AG08395 (cell line): Measurements from ENCODE around the gene UQCC2.

Experiments used
- DNase-seq: peaks from one replicate; pipeline ENCODE4 v3.0.0; 2012; ENCODE audit warnings: mixed read lengths, low spot score

UQCC2 gene

GRCh38 chr6:33675968-33676367 lies 35.5 kb downstream of the UQCC2 start:
- DNase-seq = no peak

- no peak for DNase-seq
Measured at GRCh38 chr6:33673851-33674250, 37.6 kb downstream of the UQCC2 start.

- DNase-seq = peak; percentile 97
Measured at GRCh38 chr6:33672808-33673207, 38.7 kb downstream of the UQCC2 start.

DNA sequence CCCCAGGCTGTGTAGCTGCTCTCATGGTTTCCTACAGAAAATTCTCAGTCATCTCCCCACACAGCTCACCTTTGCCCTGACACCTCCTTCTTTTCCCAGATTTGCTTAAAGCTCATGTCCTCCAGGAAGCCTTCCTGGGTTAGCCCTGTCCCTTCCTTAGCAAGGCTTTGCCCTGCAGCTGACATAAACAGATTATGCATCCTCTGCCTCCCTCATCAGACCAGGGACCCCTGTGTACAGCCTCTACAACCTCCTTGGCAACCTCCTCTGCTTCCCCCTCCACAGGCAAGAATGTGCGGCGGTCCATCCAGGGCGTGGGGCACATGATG lies 39.8 kb downstream of the UQCC2 start:
- DNase-seq = no peak

GRCh38 chr6:33670971-33671743 lies 40.3 kb downstream of the UQCC2 start:
- no peak for DNase-seq

- no peak for DNase-seq
Measured at GRCh38 chr6:33670086-33670660, 41.3 kb downstream of the UQCC2 start.

DNA sequence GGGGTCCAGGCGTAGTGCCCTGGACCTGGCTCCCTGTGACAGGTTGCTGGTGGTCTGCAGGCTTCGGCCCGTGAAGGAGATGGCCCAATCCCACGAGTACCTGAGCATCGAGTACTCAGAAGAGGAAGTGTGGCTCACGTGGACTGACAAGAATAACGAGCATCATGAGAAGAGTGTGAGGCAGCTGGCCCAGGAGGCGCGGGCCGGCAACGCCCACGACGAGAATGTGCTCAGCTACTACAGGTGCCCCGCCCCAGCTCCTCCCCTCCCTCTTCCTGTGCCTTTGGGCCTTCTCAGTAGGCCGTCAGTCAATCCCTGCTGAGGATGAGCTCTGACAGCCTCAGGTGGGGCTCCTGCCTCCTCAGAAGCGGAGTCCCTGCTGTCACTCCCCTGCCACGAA lies 42.6 kb downstream of the UQCC2 start:
- DNase-seq = no peak

GRCh38 chr6:33668328-33668727 lies 43.2 kb downstream of the UQCC2 start:
- no peak for DNase-seq

DNA sequence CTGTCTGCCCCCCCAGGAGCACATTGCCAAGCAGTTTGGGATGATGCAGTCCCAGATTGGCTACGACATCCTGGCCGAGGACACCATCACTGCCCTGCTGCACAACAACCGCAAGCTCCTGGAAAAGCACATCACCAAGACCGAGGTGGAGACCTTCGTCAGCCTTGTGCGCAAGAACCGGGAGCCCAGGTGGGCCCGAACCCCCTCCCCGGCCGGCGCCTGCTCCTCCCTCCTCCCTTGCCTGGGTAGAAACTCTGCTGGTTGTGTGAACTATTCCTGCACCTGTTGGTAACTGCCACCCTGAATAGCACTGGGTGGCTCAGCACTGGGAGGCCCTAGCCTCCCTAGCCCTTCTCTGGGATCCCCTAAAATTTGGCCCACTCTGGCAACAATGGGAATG lies 43.7 kb downstream of the UQCC2 start:
- no peak for DNase-seq

- no peak for DNase-seq
Measured at GRCh38 chr6:33667072-33667471, 44.4 kb downstream of the UQCC2 start.

DNA sequence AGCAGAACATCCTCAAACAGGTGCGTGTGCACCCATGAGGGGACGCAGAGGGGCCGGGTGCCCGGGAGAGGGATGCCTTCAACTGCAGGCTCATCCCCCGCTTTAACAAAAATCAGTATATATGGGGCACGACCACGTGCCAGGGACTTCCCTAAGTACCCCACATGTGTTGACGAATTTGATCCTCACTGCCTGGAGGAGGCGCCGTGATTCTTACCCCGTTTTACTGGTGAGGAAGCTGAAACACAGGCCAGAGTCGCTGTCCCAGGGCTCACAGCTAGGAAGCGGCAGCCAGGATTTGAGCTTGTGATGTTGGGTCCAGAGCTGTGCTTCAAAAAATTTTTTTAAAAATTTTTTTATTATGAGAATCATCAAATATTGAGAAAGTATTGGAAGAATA lies 45.5 kb downstream of the UQCC2 start:
- DNase-seq = no peak

DNA sequence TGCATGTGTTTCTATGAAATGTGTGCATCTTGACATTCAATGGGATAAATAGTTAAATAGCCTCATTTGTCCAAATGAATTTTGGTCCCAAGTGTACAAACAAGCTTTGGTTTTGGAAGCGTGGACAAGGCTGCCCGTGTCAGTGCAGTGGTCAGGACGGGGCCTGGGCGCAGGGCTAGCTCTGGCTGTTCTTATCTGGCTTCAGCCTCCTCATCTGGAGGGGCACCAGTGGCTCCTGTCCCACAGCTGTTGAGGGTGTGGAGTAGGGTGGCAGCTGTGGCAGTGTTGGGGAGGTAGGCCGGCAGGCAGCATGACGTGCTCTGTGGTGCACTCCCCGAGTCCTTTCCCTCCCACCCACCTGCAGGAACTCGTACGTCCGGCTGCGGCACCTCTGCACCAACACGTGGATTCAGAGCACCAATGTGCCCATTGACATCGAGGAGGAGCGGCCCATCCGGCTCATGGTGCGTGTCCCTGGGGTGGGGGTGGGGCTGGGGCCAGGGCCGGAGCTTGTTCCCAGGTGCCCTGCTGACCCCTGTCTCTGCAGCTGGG lies 46.9 kb downstream of the UQCC2 start:
- DNase-seq = no peak

- DNase-seq = no peak
Measured at GRCh38 chr6:33663727-33664449, 47.6 kb downstream of the UQCC2 start.

- no peak for DNase-seq
Measured at GRCh38 chr6:33663028-33663427, 48.5 kb downstream of the UQCC2 start.

DNA sequence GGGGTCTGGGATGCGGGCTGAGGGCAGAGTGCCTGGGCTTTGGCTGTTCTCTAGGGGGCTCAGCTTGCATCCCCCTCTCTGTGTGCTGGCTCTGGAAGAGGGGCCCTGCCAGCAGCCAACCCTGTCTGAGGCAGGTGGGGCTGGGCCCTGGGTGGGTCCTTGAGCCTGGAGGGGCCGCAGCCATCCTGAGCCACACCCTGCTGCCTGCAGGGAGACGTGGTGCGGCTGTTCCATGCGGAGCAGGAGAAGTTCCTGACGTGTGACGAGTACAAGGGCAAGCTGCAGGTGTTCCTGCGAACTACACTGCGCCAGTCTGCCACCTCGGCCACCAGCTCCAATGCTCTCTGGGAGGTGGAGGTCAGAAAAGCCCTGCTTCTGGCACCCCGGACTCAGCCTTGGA lies 49.2 kb downstream of the UQCC2 start:
- no peak for DNase-seq

DNA sequence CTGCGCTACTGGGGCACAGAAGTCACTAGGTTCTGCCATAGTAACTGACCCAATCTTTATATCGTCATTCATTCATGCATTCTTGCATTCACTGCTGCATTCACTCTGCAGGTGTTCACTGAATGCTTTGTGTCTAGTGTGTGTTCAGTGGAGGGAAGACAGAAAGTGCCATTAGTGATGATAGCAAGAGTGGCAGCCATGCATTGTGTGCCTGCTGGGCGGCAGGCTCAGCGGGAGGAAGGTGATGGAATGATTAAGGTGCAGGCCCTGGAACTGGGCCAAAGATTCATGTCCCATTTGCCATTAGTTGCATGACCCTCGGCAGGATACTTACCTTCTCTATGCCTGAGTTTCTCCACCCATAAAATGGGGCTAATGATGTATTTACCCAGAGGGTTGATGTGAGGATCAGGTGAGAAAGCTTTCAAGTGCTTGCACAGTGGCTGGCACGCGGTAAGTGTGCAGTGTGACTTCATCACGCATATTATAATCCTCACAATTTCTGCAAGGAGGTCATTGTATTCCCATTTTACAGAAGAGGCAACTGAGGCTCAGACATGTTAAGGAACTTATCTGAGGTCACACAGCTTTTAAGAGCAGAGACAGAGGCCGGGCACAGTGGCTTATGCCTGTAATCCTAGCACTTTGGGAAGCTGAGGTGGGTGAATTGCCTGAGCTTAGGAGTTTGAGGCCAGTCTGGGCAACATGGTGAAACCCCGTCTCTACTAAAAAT lies 50.2 kb downstream of the UQCC2 start:
- no peak for DNase-seq

GRCh38 chr6:33659986-33660385 lies 51.5 kb downstream of the UQCC2 start:
- no peak for DNase-seq

GRCh38 chr6:33658982-33659689 lies 52.4 kb downstream of the UQCC2 start:
- DNase-seq = no peak

- no peak for DNase-seq
Measured at GRCh38 chr6:33656844-33657243, 54.7 kb downstream of the UQCC2 start.

GRCh38 chr6:33654831-33655554 lies 56.5 kb downstream of the UQCC2 start:
- DNase-seq = peak; percentile 79

- no peak for DNase-seq
Measured at GRCh38 chr6:33652002-33652401, 59.5 kb downstream of the UQCC2 start.
